A375 (cell line): ENCODE measurements around the gene COA4. TPM values are rescaled to one million over a fixed set of nuclear protein-coding genes. Genes with fewer than 3 reads are reported as not detected.

Experiments used
- total RNA-seq: library from RNA; depleted of rRNA; stranded (reverse); fragments of >200 nt; shearing (Covaris generic); gene quantifications from 2 replicates; pipeline ENCODE4 v1.2.3, GENCODE V29; 2014; rRNA removed

Gene COA4
- 302 and 335 TPM in 2 replicates for total RNA-seq

GRCh38 chr11:73876424-73877310, at the start of gene COA4, which contains the start of gene PAAF1:
TSS of gene COA4 (minus strand) at chr11:73876846. CDS start at chr11:73873378, 3,468 bp downstream.
TSS of gene PAAF1 (plus strand) at chr11:73876999. CDS start at chr11:73877022, 23 bp downstream.

Other genes with a start within 250 kb of the COA4 start
- gene PLEKHB1, start 230.3 kb downstream of the COA4 start, total RNA-seq: 5.8 and 8.1 TPM in 2 replicates
- gene RAB6A, start 115.8 kb downstream of the COA4 start, total RNA-seq: 36.0 and 44.6 TPM in 2 replicates
- 47.3 and 67.3 TPM in 2 replicates for gene MRPL48, start 89.0 kb downstream of the COA4 start, total RNA-seq
- gene PAAF1, start 153 bp upstream of the COA4 start, total RNA-seq: 12.7 and 14.4 TPM in 2 replicates
- gene DNAJB13, start 74.2 kb upstream of the COA4 start, total RNA-seq: not detected in 2 replicates
- gene UCP2, start 106.0 kb upstream of the COA4 start, total RNA-seq: 3.0 and 3.1 TPM in 2 replicates
- 1.6 and 2.2 TPM in 2 replicates for gene UCP3, start 132.2 kb upstream of the COA4 start, total RNA-seq